K562 (cell line): ENCODE data around the gene SYS1. TPM values are rescaled to one million over a fixed set of nuclear protein-coding genes. Genes with fewer than 3 reads are reported as not detected.

ENCODE experiments used
- CBFA2T3 ChIP-seq: fragments of 450-650 bp; IDR thresholded peaks from 2 replicates; pipeline ENCODE4 v1.6.1; 2017
- CHD1 ChIP-seq: fragments of 200-600 bp; sonication (generic); IDR thresholded peaks from one replicate; pipeline ENCODE4 v1.6.1; 2012; ENCODE audit warnings: mild to moderate bottlenecking, moderate library complexity, low read length, inconsistent platforms
- DNMT1 ChIP-seq: fragments of 450-650 bp; IDR thresholded peaks from 2 replicates; pipeline ENCODE4 v1.6.1; 2016; ENCODE audit warnings: antibody characterized with exemption, mild to moderate bottlenecking
- DPF2 ChIP-seq: fragments of 450-650 bp; IDR thresholded peaks from 2 replicates; pipeline ENCODE4 v1.6.1; 2016
- EHMT2 ChIP-seq: fragments of 450-650 bp; IDR thresholded peaks from 2 replicates; pipeline ENCODE4 v1.6.1; 2018; ENCODE audit warnings: antibody characterized with exemption
- ELF4 ChIP-seq: fragments of 450-650 bp; formaldehyde crosslinking; IDR thresholded peaks from 2 replicates; pipeline ENCODE4 v1.4.0; 2022; ENCODE audit warnings: missing genetic modification characterization
- HMG20A ChIP-seq: fragments of 450-650 bp; formaldehyde crosslinking; conservative IDR thresholded peaks from 2 replicates; pipeline ENCODE4 v1.4.0; 2020; ENCODE audit warnings: mild to moderate bottlenecking, mixed read lengths
- KDM1A ChIP-seq, 2 experiments: fragments of 450-650 bp; IDR thresholded peaks; 2 replicates each; pipeline ENCODE4 v1.6.1; 2016; ENCODE audit warnings: mild to moderate bottlenecking in 2 of 2
- KLF6 ChIP-seq: fragments of 250-450 bp; sonication (Bioruptor Pico); IDR thresholded peaks from 2 replicates; pipeline ENCODE4 v1.4.0; 2020; ENCODE audit warnings: mild to moderate bottlenecking, moderate library complexity, borderline replicate concordance
- L3MBTL2 ChIP-seq: fragments of 450-650 bp; IDR thresholded peaks from 2 replicates; pipeline ENCODE4 v1.6.1; 2016; ENCODE audit warnings: mild to moderate bottlenecking, moderate library complexity
- NCOA4 ChIP-seq: fragments of 450-650 bp; IDR thresholded peaks from 2 replicates; pipeline ENCODE4 v1.6.1; 2018; ENCODE audit warnings: mild to moderate bottlenecking; ENCODE audit not compliant: partially characterized antibody
- NCOA6 ChIP-seq: fragments of 450-650 bp; IDR thresholded peaks from 2 replicates; pipeline ENCODE4 v1.6.1; 2017; ENCODE audit warnings: mild to moderate bottlenecking
- NFIC ChIP-seq: fragments of 450-650 bp; IDR thresholded peaks from 2 replicates; pipeline ENCODE4 v1.6.1; 2017; ENCODE audit warnings: mild to moderate bottlenecking, inconsistent platforms
- NONO ChIP-seq, 2 experiments: fragments of 200-400 bp in 1 of 2; fragments of 450-650 bp in 1 of 2; formaldehyde crosslinking in 1 of 2; IDR thresholded peaks; 2 replicates each; pipeline ENCODE4 v1.6.1; 2017; ENCODE audit warnings: low read depth in 2 of 2, mild to moderate bottlenecking in 2 of 2, moderate library complexity in 2 of 2, low read length in 1 of 2
- POLR2AphosphoS2 ChIP-seq: IDR thresholded peaks from 2 replicates; pipeline ENCODE4 v1.6.1; 2012; ENCODE audit warnings: low read length, improper control_type of control experiment
- SOX6 ChIP-seq: fragments of 450-650 bp; IDR thresholded peaks from 2 replicates; pipeline ENCODE4 v1.6.1; 2014; ENCODE audit warnings: mild to moderate bottlenecking
- SRF ChIP-seq, 2 experiments: fragments of 250-450, 450-650 bp in 1 of 2; sonication (Bioruptor Pico) in 1 of 2; sonication (generic) in 1 of 2; formaldehyde crosslinking; IDR thresholded peaks; 2 replicates each; pipeline versions ENCODE4 v1.5.0 to v1.5.1; 2020 to 2022; ENCODE audit warnings: mild to moderate bottlenecking in 1 of 2, missing genetic modification reagents in 1 of 2
- TCF7 ChIP-seq: sonication (generic); IDR thresholded peaks from 2 replicates; pipeline ENCODE4 v1.6.1; 2016; ENCODE audit warnings: antibody characterized with exemption, borderline replicate concordance
- ZBTB1 ChIP-seq: sonication (generic); formaldehyde crosslinking; IDR thresholded peaks from 2 replicates; pipeline ENCODE4 v1.8.1; 2023; ENCODE audit warnings: missing genetic modification reagents, low read depth, mild to moderate bottlenecking, borderline replicate concordance
- ZBTB33 ChIP-seq: sonication (generic); formaldehyde crosslinking; IDR thresholded peaks from 2 replicates; pipeline ENCODE4 v1.8.1; 2023; ENCODE audit warnings: mild to moderate bottlenecking, missing genetic modification reagents
- ZBTB9 ChIP-seq: fragments of 450-650 bp; formaldehyde crosslinking; IDR thresholded peaks from 2 replicates; pipeline ENCODE4 v1.4.0; 2020; ENCODE audit warnings: mild to moderate bottlenecking, moderate library complexity
- ZC3H4 ChIP-seq: sonication (generic); formaldehyde crosslinking; IDR thresholded peaks from 2 replicates; pipeline ENCODE4 v1.9.0; 2021; ENCODE audit warnings: missing genetic modification reagents, borderline replicate concordance
- ZNF212 ChIP-seq: fragments of 450-650 bp; formaldehyde crosslinking; IDR thresholded peaks from 2 replicates; pipeline ENCODE4 v1.4.0; 2020; ENCODE audit warnings: mild to moderate bottlenecking
- ZNF324 ChIP-seq: fragments of 250-450 bp; sonication (Bioruptor Pico); IDR thresholded peaks from 2 replicates; pipeline ENCODE4 v1.4.0; 2020; ENCODE audit warnings: mild to moderate bottlenecking
- ZNF408 ChIP-seq: fragments of 250-450 bp; sonication (Bioruptor Pico); IDR thresholded peaks from 2 replicates; pipeline ENCODE4 v1.4.0; 2020; ENCODE audit warnings: low read depth, mild to moderate bottlenecking, moderate library complexity
- ZNF518B ChIP-seq: fragments of 250-450 bp; sonication (Bioruptor Pico); IDR thresholded peaks from 2 replicates; pipeline ENCODE4 v1.5.0; 2021; ENCODE audit warnings: mild to moderate bottlenecking, moderate library complexity
- polyA plus RNA-seq, 8 experiments: library from polyadenylated mRNA; depleted of rRNA in 4 of 8; stranded (reverse) in 5 of 8; unstranded in 3 of 8; fragments of >200 nt; fragmentation: Nextera tagmentation in 2 of 8; fragmentation: Illumina TruSeq in 1 of 8; extraction: Ambion mirVana in 2 of 8; extraction: Trizol in 1 of 8; gene quantifications; 2 replicates each; pipeline versions ENCODE4 v1.2.1 to v1.2.3, GENCODE V29; 2011 to 2014; ENCODE audit warnings: inconsistent platforms in 1 of 8, missing spikeins in 1 of 8
- total RNA-seq, 7 experiments: library from RNA; depleted of rRNA in 6 of 7; stranded (reverse); fragments of >200 nt in 6 of 7; fragmentation: Illumina TruSeq in 2 of 7; extraction: Trizol in 2 of 7; gene quantifications; 2 replicates each; pipeline versions ENCODE4 v1.2.1 to v1.2.3, GENCODE V29; 2011 to 2021; ENCODE audit warnings: low replicate concordance in 1 of 7

SYS1 gene
- total and polyA plus RNA-seq, 9 of the 15 experiments (the other 6 are each of a cell fraction or from before 2014, with no cell fraction given): 11.1 to 25.2 (median 17.5) TPM

- TF ChIP-seq ZNF518B (CRISPR knock-in tag) (no peak), SRF (CRISPR knock-in tag; IDR thresholded peaks at IDR 0.05) (no peak), ZNF324 (CRISPR knock-in tag) (no peak), NCOA6 (no peak), KDM1A (IDR thresholded peaks at IDR 0.05) (peak; percentile 86 to 92), NCOA4 (no peak), NONO (IDR thresholded peaks at IDR 0.05; ENCODE audit: low read depth in 2 of 2, low read length in 1 of 2) (no peak), CBFA2T3 (peak; percentile 81), ELF4 (CRISPR knock-in tag) (no peak), EHMT2 (no peak), SOX6 (no peak), POLR2AphosphoS2 (no peak), ZNF408 (CRISPR knock-in tag) (no peak), L3MBTL2 (0 out of 2 replicates have a peak, but pooled peaks have one; percentile 48), TCF7 (no peak), CHD1 (peak; percentile 2), ZC3H4 (CRISPR knock-in tag) (no peak), ZBTB33 (CRISPR knock-in tag) (no peak), NFIC (peak; percentile 26; the same call in 1 of the 2 replicates), DNMT1 (no peak), KLF6 (no peak), ZBTB9 (CRISPR knock-in tag) (no peak), ZNF212 (no peak), DPF2 (peak; percentile 32), ZBTB1 (CRISPR knock-in tag) (no peak), HMG20A (no peak)
These were observed 19.3 kb upstream of the SYS1 start (continued) for GRCh38 chr20:45343532-45344167.
